Measurements from ENCODE around the gene TAS2R9. TPM values are rescaled to one million over a fixed set of nuclear protein-coding genes. Genes with fewer than 3 reads are reported as not detected.
"Not testable (repeated sequence)": the region's sequence is repeated elsewhere in the genome, so short reads cannot be mapped to it uniquely, and the experiment has no call there.

Gene TAS2R9
- total RNA-seq, 1 experiment from 2014 or later, result not detected

- BruUV-seq (replicated peaks), result no TSS peak
- ChIA-PET POLR2A (ENCODE audit: unreplicated experiment) (no interaction called here), CTCF (no interaction called here)
- Histone ChIP-seq H3K4me3 (no peak overlapping the region), H4K20me1 (ENCODE audit: insufficient read depth) (no peaks in the 10 kb centered on the region), H3K27me3 (ENCODE audit: insufficient read depth, low read depth) (no peaks in the 10 kb centered on the region), H3K27ac (no peak overlapping the region), H3K4me1 (replicated peaks; ENCODE audit: insufficient read depth) (no peaks in the 10 kb centered on the region), H2AFZ (no peak overlapping the region), H3K4me2 (no peak overlapping the region), H3K9me3 (ENCODE audit: insufficient read depth, low read depth) (no peaks in the 10 kb centered on the region), H3F3A (ENCODE audit: insufficient read depth, low read depth) (no peaks in the 10 kb centered on the region; the same call in 1 of the 2 replicates), H3K79me2 (ENCODE audit: low read depth) (no peaks in the 10 kb centered on the region), H3K9me2 (ENCODE audit: insufficient read depth) (no peaks in the 10 kb centered on the region), H3K36me3 (ENCODE audit: low read depth) (no peaks in the 10 kb centered on the region)
- intact Hi-C loops (cut with micrococcal nuclease; ENCODE audit: unreplicated experiment), result no loop called here
- no peak for TF ChIP-seq CTCF (conservative IDR thresholded peaks at IDR 0.05)
- no peak for TF ChIP-seq EZH2 (IDR thresholded peaks at IDR 0.05; ENCODE audit: low read depth)
- no peak for DNase-seq
Measured at GRCh38 chr12:10794222-10794621, 15.7 kb downstream of the TAS2R9 start.

- H3K9me2 ChIP-seq (ENCODE audit: insufficient read depth); DNase-seq; H3K4me2 ChIP-seq; POLR2A ChIA-PET (ENCODE audit: unreplicated experiment); H3F3A ChIP-seq (ENCODE audit: insufficient read depth, low read depth); BruUV-seq (replicated peaks); H3K27ac ChIP-seq; H3K36me3 ChIP-seq (ENCODE audit: low read depth); H3K9me3 ChIP-seq (ENCODE audit: insufficient read depth, low read depth); H3K27me3 ChIP-seq (ENCODE audit: insufficient read depth, low read depth); H2AFZ ChIP-seq; CTCF ChIA-PET; intact Hi-C loops (cut with micrococcal nuclease; ENCODE audit: unreplicated experiment); H3K4me1 ChIP-seq (replicated peaks; ENCODE audit: insufficient read depth); H3K4me3 ChIP-seq; H3K79me2 ChIP-seq (ENCODE audit: low read depth); H4K20me1 ChIP-seq (ENCODE audit: insufficient read depth): not testable (repeated sequence)
Measured at GRCh38 chr12:10791769-10792168, 18.2 kb downstream of the TAS2R9 start.

GRCh38 chr12:10783252-10783651 is 26.7 kb downstream of the TAS2R9 start:
- no TSS peak for BruUV-seq (replicated peaks)
- H4K20me1 ChIP-seq (ENCODE audit: insufficient read depth), result no peaks in the 10 kb centered on the region
- no peak overlapping the region for H2AFZ ChIP-seq
- no peaks in the 10 kb centered on the region for H3K36me3 ChIP-seq (ENCODE audit: low read depth)
- H3K27me3 ChIP-seq (ENCODE audit: insufficient read depth, low read depth), result no peaks in the 10 kb centered on the region
- no peaks in the 10 kb centered on the region for H3K79me2 ChIP-seq (ENCODE audit: low read depth)
- H3K4me2 ChIP-seq, result no peak overlapping the region
- POLR2A ChIA-PET (ENCODE audit: unreplicated experiment), result no interaction called here
- no peak overlapping the region for H3K4me3 ChIP-seq
- CTCF ChIA-PET, result no interaction called here
- no peaks in the 10 kb centered on the region for H3K4me1 ChIP-seq (replicated peaks; ENCODE audit: insufficient read depth)
- TF ChIP-seq CTCF (conservative IDR thresholded peaks at IDR 0.05) (no peak), EZH2 (IDR thresholded peaks at IDR 0.05; ENCODE audit: low read depth) (no peak)
- H3K9me2 ChIP-seq (ENCODE audit: insufficient read depth), result 0 out of 2 replicates have a peak, but pooled peaks cover 3% of the 10 kb centered on the region
- H3K9me3 ChIP-seq (ENCODE audit: insufficient read depth, low read depth), result no peaks in the 10 kb centered on the region; the same call in 1 of the 2 replicates
- H3F3A ChIP-seq (ENCODE audit: insufficient read depth, low read depth), result no peaks in the 10 kb centered on the region
- no peak overlapping the region for H3K27ac ChIP-seq
- DNase-seq, result no peak
- intact Hi-C loops (cut with micrococcal nuclease; ENCODE audit: unreplicated experiment), result no loop called here

- Histone ChIP-seq H2AFZ (no peak overlapping the region), H3K27ac (no peak overlapping the region), H3K36me3 (ENCODE audit: low read depth) (no peaks in the 10 kb centered on the region), H3K79me2 (ENCODE audit: low read depth) (no peaks in the 10 kb centered on the region), H3K4me1 (replicated peaks; ENCODE audit: insufficient read depth) (no peaks in the 10 kb centered on the region), H3K4me2 (no peak overlapping the region), H3K9me3 (ENCODE audit: insufficient read depth, low read depth) (no peaks in the 10 kb centered on the region), H3K9me2 (ENCODE audit: insufficient read depth) (no peaks in the 10 kb centered on the region), H3K4me3 (no peak overlapping the region), H3F3A (ENCODE audit: insufficient read depth, low read depth) (no peaks in the 10 kb centered on the region), H3K27me3 (ENCODE audit: insufficient read depth, low read depth) (no peaks in the 10 kb centered on the region), H4K20me1 (ENCODE audit: insufficient read depth) (no peaks in the 10 kb centered on the region)
- DNase-seq, result no peak
- intact Hi-C loops (cut with micrococcal nuclease; ENCODE audit: unreplicated experiment), result no loop called here
- no TSS peak for BruUV-seq (replicated peaks)
- POLR2A ChIA-PET (ENCODE audit: unreplicated experiment), result interaction anchor here (0.6 kb wide), 1 partner anchor 392 kb away, joined by 5 read pairs; no protein-coding TSS in a partner anchor
- TF ChIP-seq EZH2 (IDR thresholded peaks at IDR 0.05; ENCODE audit: low read depth), result no peak
- TF ChIP-seq CTCF (conservative IDR thresholded peaks at IDR 0.05), result no peak
- CTCF ChIA-PET, result no interaction called here
Measured at GRCh38 chr12:10779103-10779502, 30.9 kb downstream of the TAS2R9 start.

All from PC-9 (cell line).